ENCODE measurements around the gene GATC.
"Not testable (repeated sequence)": the region's sequence is repeated elsewhere in the genome, so short reads cannot be mapped to it uniquely, and the experiment has no call there.

Gene GATC

GRCh38 chr12:120469450-120470149, 23.4 kb downstream of the GATC start, which contains the start of gene SRSF9:
TSS of gene SRSF9 (minus strand) at chr12:120469748. CDS start at chr12:120469609, 139 bp downstream.
- peak; percentile 85 for DNase-seq

GRCh38 chr12:120470150-120470784, 24.0 kb downstream of the GATC start:
- no peak for DNase-seq

DNA sequence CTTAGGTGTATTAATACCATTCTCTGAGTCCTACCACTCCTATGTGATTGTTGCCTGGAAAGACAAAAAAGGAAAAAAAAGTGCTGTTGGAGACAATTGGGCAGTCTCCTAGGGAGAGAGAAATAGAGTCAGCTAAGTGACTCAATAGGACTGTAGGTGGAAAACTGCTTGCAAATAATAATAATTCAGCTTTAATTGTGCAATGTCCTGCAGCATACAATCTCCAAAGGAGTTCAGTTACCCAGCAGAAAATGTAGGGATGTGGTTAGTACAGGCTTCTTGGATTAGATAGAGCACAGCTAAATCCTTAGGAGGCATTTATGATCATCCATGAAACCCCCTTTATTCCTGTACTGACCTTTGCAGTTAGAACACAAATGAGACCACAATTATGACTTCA, 26.3 kb downstream of the GATC start:
- no peak for DNase-seq

DNA sequence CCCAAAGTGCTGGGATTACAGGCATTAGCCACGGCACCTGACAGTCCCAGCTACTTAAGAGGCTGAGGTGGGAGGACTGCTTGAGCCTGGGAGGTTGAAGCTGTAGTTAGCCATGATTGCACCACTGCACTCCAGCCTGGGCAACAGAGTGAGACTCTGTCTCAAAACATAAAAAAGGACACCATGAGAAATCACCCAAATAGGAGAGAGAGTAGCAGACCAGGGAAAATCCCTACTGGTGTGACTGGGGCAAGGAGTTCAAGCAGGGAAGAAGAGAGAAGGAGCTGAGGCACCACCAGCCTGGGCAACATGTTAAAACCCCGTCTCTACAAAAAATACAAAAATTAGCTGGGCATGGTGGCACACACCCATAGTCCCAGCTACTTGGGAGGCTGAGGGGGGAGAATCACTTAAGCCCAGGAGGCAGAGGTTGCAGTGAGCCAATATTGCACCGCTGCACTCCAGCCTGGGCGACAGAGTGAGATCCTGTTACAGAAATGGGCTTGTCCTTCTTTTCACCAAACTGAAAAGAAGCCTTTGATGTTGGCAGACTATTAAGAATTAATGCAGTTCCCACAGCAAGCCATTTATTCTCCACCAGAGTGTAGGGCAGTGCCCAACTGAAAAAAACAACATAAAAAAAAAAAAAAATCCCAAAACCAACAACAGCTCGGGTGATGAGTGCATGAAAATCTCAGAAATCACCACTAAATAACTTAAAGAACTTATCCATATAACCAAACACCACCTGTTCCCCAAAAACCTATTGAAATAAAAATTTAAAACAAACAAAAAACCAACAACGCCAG, 27.8 kb downstream of the GATC start:
- no peak for DNase-seq

GRCh38 chr12:120474616-120474960, 28.3 kb downstream of the GATC start:
- DNase-seq, result peak; percentile 33

DNA sequence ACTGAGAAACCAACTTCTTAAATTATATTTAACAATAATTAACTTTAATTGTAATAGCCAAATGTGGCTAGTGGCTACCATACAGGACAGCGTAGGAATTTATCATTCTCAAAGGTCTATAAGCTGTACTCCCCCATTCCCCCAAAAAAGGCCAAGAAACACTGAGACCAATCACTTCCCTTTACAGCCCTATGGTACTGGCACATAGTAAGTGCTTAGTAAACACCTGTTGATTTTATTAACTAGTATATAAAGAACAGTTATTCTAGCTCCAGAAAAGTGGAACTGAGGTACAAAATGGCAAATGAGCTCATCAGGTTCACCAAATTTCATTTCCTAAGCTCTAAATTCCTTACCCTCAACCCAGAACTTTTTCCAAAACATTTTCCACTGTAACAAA, 29.4 kb downstream of the GATC start:
- DNase-seq, result no peak

- DNase-seq, result no peak
These were observed 33.2 kb downstream of the GATC start for GRCh38 chr12:120479458-120479857.

DNA sequence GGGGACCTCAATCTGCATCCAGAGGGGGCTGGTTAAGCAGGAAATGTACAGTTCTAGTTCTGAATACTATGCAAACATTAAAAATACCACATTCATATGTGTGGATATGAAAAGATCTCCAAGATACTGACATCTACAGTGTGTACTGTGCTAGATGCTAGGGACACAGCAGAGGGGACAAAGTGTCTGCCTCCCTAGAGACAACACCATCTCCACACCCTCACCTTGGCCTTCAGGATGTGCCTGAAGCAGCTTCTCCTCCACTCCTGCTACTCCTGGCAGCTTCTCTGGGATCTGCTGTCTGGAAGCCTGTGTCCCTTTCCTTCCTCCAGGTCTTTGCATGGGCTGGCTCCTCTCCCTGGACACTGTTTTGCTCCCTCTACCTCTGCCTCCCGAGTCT, 34.0 kb downstream of the GATC start:
- no peak for DNase-seq

DNA sequence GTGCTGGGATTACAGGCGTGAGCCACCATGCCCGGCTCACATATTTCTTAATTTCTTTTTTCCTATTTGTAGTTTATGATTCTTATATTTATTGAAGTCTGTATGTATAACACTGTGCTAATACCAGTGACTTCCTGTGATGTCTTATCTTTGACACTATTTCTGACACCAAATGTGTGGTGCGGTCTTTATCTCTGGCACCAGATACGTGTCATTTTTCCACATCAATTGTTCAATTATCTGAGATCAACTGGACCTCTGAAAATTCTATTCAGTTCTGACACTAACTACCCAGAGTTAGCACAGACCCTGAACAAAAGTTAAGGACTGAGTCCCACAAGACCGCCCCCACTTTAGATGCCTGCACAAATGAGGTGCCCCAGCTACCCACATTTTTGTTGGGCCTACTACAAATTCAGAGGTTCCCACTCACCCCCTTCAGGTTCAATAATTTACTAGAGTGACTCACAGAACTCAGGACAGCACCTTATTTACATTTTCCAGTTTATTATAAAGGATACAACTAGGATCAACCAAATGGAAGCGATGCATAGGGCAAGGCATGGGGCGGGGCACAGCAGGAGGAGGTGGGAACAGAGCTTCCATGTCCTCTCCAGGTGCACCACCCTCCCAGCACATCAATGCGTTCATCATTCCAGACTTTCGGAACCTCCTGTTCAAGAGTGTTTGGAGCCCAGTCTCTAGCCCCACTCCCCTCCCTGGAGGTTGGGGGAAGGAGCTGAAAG, 35.0 kb downstream of the GATC start:
- DNase-seq, result no peak

DNA sequence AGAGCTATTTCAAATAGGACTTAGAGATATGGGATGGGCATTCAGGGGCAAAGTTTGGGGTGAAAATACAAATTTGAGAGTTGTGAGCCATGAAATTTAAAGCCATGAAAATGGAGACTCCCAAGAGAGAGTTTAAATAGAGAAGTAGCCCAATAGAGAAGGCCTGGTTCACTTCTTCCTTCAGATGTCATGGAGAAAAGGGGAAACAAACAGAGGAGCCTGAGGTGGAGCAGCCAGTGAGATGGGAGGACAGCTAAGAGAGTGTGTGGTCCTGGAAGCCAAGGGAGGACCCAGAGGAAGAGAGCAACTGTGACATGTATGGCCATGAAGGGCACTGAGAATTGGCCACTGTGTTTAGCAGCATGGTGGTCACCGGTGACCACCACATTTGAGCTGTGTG, 37.4 kb downstream of the GATC start:
- DNase-seq, result no peak

DNA sequence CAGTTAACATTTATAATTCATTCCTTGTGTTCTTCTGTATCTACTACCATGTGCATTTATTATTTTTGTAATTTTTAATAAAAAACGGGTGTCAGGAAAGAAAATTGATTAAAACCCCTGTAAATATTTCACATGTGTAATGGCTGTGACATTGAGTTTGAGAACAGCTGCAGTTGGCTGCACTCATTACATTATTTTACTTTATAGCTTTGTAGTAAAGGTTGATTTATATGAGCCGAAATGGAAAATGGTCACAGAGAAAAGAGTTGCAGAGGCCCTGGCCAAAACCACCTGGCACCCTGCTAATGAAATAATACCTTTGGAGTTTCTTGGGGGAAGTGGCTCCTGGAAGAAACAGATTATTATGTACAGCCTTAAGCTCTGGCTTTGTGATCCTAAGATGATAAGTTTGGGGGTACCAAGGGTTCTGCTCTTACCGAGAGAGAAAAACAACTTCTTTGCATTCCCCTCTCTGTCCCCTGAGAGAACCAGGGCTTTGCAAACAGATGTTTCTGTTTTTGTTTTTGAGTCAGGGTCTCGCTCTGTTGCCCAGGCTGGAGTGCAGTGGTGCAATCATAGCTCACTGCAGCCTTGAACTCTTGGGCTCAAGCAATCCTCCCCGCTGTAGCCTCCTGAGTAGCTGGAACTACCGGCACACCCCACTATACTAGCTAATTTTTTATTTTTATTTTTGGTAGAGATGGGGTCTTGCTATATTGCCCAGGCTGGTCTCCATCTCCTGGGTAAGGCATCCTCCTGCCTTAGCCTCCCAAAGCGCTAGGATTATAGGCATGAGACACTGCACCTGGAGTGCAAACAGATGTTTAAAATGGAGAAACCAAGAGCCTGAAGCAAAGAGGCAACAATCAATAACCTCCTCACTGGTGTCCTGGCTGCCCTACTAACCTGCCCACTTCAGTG, 40.0 kb downstream of the GATC start:
- DNase-seq, result no peak

- DNase-seq, result not testable (repeated sequence)
These were observed 41.3 kb downstream of the GATC start for GRCh38 chr12:120487552-120487951.

GRCh38 chr12:120488057-120488640, 41.9 kb downstream of the GATC start:
- no peak for DNase-seq

GRCh38 chr12:120489018-120489417, 42.8 kb downstream of the GATC start:
- no peak for DNase-seq

GRCh38 chr12:120490325-120490724, 44.1 kb downstream of the GATC start:
- DNase-seq, result no peak

GRCh38 chr12:120490833-120491512, 44.7 kb downstream of the GATC start:
- DNase-seq, result no peak

DNA sequence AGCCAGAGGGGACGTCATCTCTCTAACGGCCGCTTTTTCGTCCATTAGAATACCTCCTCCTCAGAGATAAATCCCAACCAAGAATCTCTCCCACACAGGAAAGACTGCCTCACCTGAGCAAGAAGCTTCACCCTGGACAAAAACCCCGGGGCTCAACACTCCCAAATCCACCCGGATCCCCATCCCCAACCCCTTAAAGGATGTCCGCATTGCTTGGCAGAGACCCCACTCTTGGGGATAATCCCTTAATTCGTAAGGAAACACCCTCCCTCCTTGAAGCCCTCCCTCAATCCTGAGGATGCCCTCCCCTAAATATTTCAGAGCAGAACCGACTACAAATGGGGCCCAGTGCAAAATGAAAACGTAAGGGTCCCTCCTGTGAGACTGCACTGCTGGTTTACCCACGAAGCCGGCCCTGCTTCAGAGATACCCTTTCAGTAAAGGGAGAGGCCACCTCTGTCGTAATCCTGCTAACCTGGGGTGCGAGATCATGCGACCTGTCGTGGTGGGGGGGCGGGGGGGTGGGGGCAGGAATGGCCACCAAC, 49.0 kb downstream of the GATC start:
- DNase-seq, result no peak

DNA sequence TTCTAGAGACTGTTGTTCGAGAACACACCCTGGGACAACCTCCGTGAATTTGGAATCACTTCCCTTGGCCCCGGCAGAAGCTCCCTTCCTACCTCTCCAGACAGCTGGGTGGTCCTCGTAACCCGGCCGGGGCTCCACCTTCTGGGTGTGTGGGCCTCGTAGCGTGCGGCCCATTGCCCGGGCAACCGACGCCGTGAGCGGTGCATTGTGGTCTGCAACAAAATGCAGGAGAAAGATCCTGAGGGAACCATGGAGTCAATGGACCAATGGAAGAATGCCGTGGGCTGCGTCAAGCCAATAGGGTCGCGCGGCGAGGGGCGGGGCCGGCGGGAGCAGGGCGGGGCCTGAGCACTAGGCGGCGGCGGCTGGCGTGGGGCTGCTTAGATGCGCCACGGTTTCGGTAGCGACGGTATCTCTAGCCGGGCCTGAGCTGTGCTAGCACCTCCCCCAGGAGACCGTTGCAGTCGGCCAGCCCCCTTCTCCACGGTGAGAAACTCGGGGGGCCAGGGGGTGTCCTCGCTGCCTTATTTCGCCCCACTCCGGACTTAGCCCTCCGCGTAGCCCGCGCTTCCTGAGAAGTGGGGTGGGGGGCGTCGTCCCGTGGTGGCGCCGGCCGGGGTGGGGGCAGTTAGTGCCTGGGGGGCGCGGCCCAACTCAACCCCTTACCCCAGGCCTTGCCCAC, 49.6 kb downstream of the GATC start, which contains the start of gene DYNLL1:
Gene DYNLL1, plus strand, starts transcription at position 383 of the 682 bp plus-strand sequence. CDS start 309 bp downstream, outside the sequence.
- peak; percentile 93 for DNase-seq

All from right kidney (tissue), 1 donor.